Esophagus muscularis mucosa (tissue), 4 donors: Measurements from ENCODE around the gene PTPRD.

Source experiments
- EP300 ChIP-seq: sonication (generic); formaldehyde crosslinking; IDR thresholded peaks from one replicate; pipeline ENCODE4 v1.6.1; 2017; ENCODE audit warnings: antibody characterized with exemption
- POLR2A ChIP-seq: fragments of 450-650 bp; IDR thresholded peaks from one replicate; pipeline ENCODE4 v1.6.1; 2017; ENCODE audit warnings: antibody characterized with exemption, moderate library complexity, mild to moderate bottlenecking, low read depth
- POLR2AphosphoS5 ChIP-seq, 2 donors: sonication (generic); formaldehyde crosslinking; IDR thresholded peaks; one replicate each; pipeline ENCODE4 v1.6.1; 2017; ENCODE audit warnings: antibody characterized with exemption in 2 of 2
- TF ChIP-seq, protein P1 (sequence below), 3 experiments: fragments of 200-600 bp in 2 of 3; fragments of 450-650 bp in 1 of 3; sonication (generic) in 2 of 3; IDR thresholded peaks; one replicate each; pipeline ENCODE4 v1.5.1; 2017 to 2019; ENCODE audit warnings: antibody characterized with exemption in 3 of 3, mild to moderate bottlenecking in 2 of 3, moderate library complexity in 1 of 3

- no peak for TF ChIP-seq EP300
- TF ChIP-seq, protein P1, sequence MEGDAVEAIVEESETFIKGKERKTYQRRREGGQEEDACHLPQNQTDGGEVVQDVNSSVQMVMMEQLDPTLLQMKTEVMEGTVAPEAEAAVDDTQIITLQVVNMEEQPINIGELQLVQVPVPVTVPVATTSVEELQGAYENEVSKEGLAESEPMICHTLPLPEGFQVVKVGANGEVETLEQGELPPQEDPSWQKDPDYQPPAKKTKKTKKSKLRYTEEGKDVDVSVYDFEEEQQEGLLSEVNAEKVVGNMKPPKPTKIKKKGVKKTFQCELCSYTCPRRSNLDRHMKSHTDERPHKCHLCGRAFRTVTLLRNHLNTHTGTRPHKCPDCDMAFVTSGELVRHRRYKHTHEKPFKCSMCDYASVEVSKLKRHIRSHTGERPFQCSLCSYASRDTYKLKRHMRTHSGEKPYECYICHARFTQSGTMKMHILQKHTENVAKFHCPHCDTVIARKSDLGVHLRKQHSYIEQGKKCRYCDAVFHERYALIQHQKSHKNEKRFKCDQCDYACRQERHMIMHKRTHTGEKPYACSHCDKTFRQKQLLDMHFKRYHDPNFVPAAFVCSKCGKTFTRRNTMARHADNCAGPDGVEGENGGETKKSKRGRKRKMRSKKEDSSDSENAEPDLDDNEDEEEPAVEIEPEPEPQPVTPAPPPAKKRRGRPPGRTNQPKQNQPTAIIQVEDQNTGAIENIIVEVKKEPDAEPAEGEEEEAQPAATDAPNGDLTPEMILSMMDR (IDR thresholded peaks at IDR 0.05) = no peak
- no peak for TF ChIP-seq POLR2A
- no peak for TF ChIP-seq POLR2AphosphoS5 (IDR thresholded peaks at IDR 0.05)
Measured at GRCh38 chr9:8292657-8293056, 2320.1 kb downstream of the PTPRD start.
